ENCODE data around the gene SUPT7L.

DNA sequence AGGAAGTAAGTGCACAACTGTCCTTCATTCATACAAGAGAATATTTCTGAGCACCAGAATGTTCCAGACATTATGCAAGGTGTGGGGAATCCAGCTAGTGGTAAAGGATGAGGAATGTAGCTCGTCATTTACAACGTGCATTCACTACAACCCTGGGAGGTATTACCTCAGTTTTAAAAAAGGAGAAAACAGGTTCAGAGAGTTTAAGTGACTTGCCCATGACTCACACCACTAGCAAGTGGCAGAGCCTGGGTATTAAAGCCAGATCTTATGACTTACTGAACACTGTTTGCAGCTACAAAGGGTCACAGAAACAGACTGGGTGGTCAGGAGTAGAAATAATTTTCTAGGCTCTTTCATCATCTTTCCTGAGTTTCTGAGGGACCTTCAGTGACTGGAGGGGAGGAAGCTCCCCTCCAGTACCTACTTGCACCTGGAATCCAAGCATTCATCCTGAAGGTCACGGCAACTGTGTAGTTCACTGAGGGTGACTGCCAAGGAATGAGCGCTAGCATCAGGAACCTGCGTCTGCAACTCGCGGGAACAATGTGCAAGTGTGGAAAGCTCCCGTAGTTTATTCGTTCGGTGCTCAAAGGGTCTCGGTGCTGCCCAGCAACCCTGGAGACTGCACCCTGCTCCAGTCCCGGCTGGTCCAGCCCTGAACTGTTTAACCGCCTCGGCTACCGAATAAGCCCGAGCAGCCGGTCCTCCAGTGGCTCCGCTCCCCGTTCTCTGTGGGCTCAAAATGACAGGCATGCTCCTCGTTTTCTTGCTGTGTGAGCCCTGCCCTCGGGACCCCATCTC is 35.2 kb downstream of the SUPT7L start:
- no peak for TF ChIP-seq ARNTL (CRISPR knock-in tag; IDR thresholded peaks at IDR 0.05; ENCODE audit: borderline replicate concordance, low read depth)
- TF ChIP-seq ZC3H10 (CRISPR knock-in tag; IDR thresholded peaks at IDR 0.05) = no peak
- TF ChIP-seq, protein P1, sequence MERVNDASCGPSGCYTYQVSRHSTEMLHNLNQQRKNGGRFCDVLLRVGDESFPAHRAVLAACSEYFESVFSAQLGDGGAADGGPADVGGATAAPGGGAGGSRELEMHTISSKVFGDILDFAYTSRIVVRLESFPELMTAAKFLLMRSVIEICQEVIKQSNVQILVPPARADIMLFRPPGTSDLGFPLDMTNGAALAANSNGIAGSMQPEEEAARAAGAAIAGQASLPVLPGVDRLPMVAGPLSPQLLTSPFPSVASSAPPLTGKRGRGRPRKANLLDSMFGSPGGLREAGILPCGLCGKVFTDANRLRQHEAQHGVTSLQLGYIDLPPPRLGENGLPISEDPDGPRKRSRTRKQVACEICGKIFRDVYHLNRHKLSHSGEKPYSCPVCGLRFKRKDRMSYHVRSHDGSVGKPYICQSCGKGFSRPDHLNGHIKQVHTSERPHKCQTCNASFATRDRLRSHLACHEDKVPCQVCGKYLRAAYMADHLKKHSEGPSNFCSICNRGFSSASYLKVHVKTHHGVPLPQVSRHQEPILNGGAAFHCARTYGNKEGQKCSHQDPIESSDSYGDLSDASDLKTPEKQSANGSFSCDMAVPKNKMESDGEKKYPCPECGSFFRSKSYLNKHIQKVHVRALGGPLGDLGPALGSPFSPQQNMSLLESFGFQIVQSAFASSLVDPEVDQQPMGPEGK (CRISPR knock-in tag; IDR thresholded peaks at IDR 0.05; ENCODE audit: borderline replicate concordance) = no peak
- TF ChIP-seq ZFP30 (CRISPR knock-in tag; IDR thresholded peaks at IDR 0.05) = no peak
- no peak for TF ChIP-seq SNAI2 (CRISPR knock-in tag; IDR thresholded peaks at IDR 0.05)
- TF ChIP-seq PPARA (CRISPR knock-in tag; IDR thresholded peaks at IDR 0.05; ENCODE audit: borderline replicate concordance) = no peak
- peak; percentile 48; the same call in 1 of the 2 replicates for TF ChIP-seq TOX (CRISPR knock-in tag; IDR thresholded peaks at IDR 0.05; ENCODE audit: borderline replicate concordance)
- no peak for TF ChIP-seq POU6F1 (CRISPR knock-in tag; IDR thresholded peaks at IDR 0.05; ENCODE audit: borderline replicate concordance, low read depth)
- TF ChIP-seq CREB5 (CRISPR knock-in tag; IDR thresholded peaks at IDR 0.05; ENCODE audit: low read depth) = peak; percentile 85

All from SK-N-SH treated with all-trans-retinoic acid at 6 μM for 48 hours (cell line).